K562 (cell line): Measurements from ENCODE around the gene SMIM36. TPM values are rescaled to one million over a fixed set of nuclear protein-coding genes. Genes with fewer than 3 reads are reported as not detected.

Experiments
- ATAC-seq: fragments of 200-7000 bp; cut with Tn5 transposase; 3 replicates; pipeline ENCODE4 v1.9.1; 2020; ENCODE audit warnings: moderate library complexity
- BruUV-seq: library from RNA; stranded (reverse); fragments of 400-500 nt; replicated peaks from 2 replicates; lab custom pipeline; 2021; lab: Mats Ljungman, UMichigan
- CTCF ChIA-PET: fragments of 300-600 bp; formaldehyde crosslinking; extraction: SDS; loops from one replicate; lab custom pipeline; 2021; ENCODE audit warnings: low intra/inter-chr PET ratio; lab: Yijun Ruan, JAX
- POLR2A ChIA-PET: fragments of 300-600, 350-650 bp; sonication (Branson Sonifier 250); formaldehyde crosslinking; extraction: SDS; loops from one replicate; lab custom pipeline; 2021; ENCODE audit warnings: antibody characterized with exemption, inconsistent platforms; lab: Yijun Ruan, JAX
- DNase-seq, 4 experiments: peaks; one replicate each; pipeline versions ENCODE4 v3.0.0 to v3.0.0-alpha.2; 2011 to 2018; ENCODE audit warnings: low spot score in 3 of 4, mixed read lengths in 3 of 4; ENCODE audit errors: extremely low read depth in 1 of 4
- FAIRE-seq: peaks from 2 replicates; lab custom pipeline; 2011; peaks lifted over from hg19 to GRCh38; lab: Jason Lieb, UNC
- H2AFZ ChIP-seq: 2 replicates; pipeline ENCODE4 v1.6.0; 2011; ENCODE audit warnings: low read depth, low read length, control low read depth, inconsistent platforms
- H3K27ac ChIP-seq: fragments of 200-600 bp; 3 replicates; pipeline ENCODE4 v1.8.0; 2011; ENCODE audit warnings: low read depth, mild to moderate bottlenecking, control low read depth, inconsistent platforms, low read length, moderate library complexity, mixed read lengths; ENCODE audit errors: extremely low read depth
- H3K27me3 ChIP-seq, 2 experiments: fragments of 300-600 bp in 1 of 2; 2 replicates in 1 of 2; 3 replicates in 1 of 2; pipeline versions ENCODE4 v1.6.0 to v1.8.0; 2011; ENCODE audit warnings: inconsistent platforms in 2 of 2, low read length in 2 of 2, mild to moderate bottlenecking in 1 of 2, mixed read lengths in 1 of 2, moderate library complexity in 1 of 2; ENCODE audit not compliant: control insufficient read depth in 2 of 2, insufficient read depth in 2 of 2
- H3K36me3 ChIP-seq: fragments of 300-600 bp; 3 replicates; pipeline ENCODE4 v1.8.0; 2011; ENCODE audit warnings: mild to moderate bottlenecking, low read length, inconsistent platforms; ENCODE audit not compliant: control insufficient read depth, insufficient read depth
- H3K4me1 ChIP-seq, 2 experiments: fragments of 200-600 bp in 1 of 2; replicated peaks in 1 of 2; 2 replicates in 1 of 2; 3 replicates in 1 of 2; pipeline versions ENCODE4 v1.5.1 to v1.8.0; 2011; ENCODE audit warnings: inconsistent platforms in 2 of 2, low read length in 2 of 2, mild to moderate bottlenecking in 1 of 2, mixed read lengths in 1 of 2, moderate library complexity in 1 of 2; ENCODE audit not compliant: control insufficient read depth in 2 of 2, insufficient read depth in 2 of 2
- H3K4me2 ChIP-seq: 2 replicates; pipeline ENCODE4 v1.6.1; 2011; ENCODE audit warnings: low read length, control low read depth, inconsistent platforms, mixed read lengths; ENCODE audit not compliant: insufficient read depth
- H3K4me3 ChIP-seq: fragments of 200-600 bp; sonication (generic), shearing (Covaris generic); 2 replicates; pipeline ENCODE4 v1.5.1; 2016; ENCODE audit warnings: control low read depth, inconsistent platforms
- H3K79me2 ChIP-seq: fragments of 200-600 bp; 3 replicates; pipeline ENCODE4 v1.8.0; 2011; ENCODE audit warnings: low read length, inconsistent platforms; ENCODE audit not compliant: control insufficient read depth, insufficient read depth
- H3K9ac ChIP-seq, 2 experiments: 2 replicates each; pipeline versions ENCODE4 v1.6.0 to v1.6.1; 2011; ENCODE audit warnings: low read depth in 2 of 2, low read length in 2 of 2, control low read depth in 1 of 2, inconsistent platforms in 1 of 2, mild to moderate bottlenecking in 1 of 2, mixed read lengths in 1 of 2; ENCODE audit not compliant: insufficient read depth in 1 of 2
- H3K9me1 ChIP-seq: one replicate; pipeline ENCODE4 v1.6.0; 2011; ENCODE audit warnings: inconsistent platforms, mild to moderate bottlenecking, low read length, moderate library complexity; ENCODE audit not compliant: control insufficient read depth, insufficient read depth
- H3K9me3 ChIP-seq: replicated peaks from 2 replicates; pipeline ENCODE4 v1.5.1; 2011; ENCODE audit warnings: low read depth, low read length, inconsistent platforms; ENCODE audit not compliant: control insufficient read depth, insufficient read depth
- H4K20me1 ChIP-seq: replicated peaks from 2 replicates; pipeline ENCODE4 v1.6.1; 2011; ENCODE audit warnings: low read length, inconsistent platforms, mixed read lengths; ENCODE audit not compliant: control insufficient read depth, insufficient read depth
- KAT8 ChIP-seq: fragments of 450-650 bp; IDR thresholded peaks from 2 replicates; pipeline ENCODE4 v1.6.1; 2016; ENCODE audit warnings: low read depth, mild to moderate bottlenecking
- POLR3G ChIP-seq: IDR thresholded peaks from 2 replicates; pipeline ENCODE4 v1.6.1; 2011; ENCODE audit not compliant: insufficient read length, insufficient replicate concordance; ENCODE audit errors: extremely low read depth
- SMAD3 ChIP-seq: fragments of 450-650 bp; formaldehyde crosslinking; conservative IDR thresholded peaks from 2 replicates; pipeline ENCODE4 v1.4.0; 2020; ENCODE audit warnings: mild to moderate bottlenecking
- WGBS: fragments of 100-300 bp; shearing (Covaris generic); methylation state at CpG from one replicate; pipeline ENCODE4 v1.1.6; 2016; ENCODE audit warnings: low coverage, mixed read lengths; ENCODE audit not compliant: insufficient coverage; ENCODE audit errors: missing lambda C conversion rate; 5-methylcytosine and 5-hydroxymethylcytosine counted together
- in situ Hi-C: fragments of 300-500 bp; cut with MboI; formaldehyde crosslinking; loops from 4 replicates; pipeline ENCODE4 v1.15.0; 2018; ENCODE audit warnings: inconsistent platforms, mixed read lengths
- intact Hi-C: fragments of 100-400 bp; cut with micrococcal nuclease; formaldehyde crosslinking; loops from 2 replicates; pipeline ENCODE4 v1.14.2; 2022
- polyA plus RNA-seq, 8 experiments: library from polyadenylated mRNA; depleted of rRNA in 4 of 8; stranded (reverse) in 5 of 8; unstranded in 3 of 8; fragments of >200 nt; fragmentation: Nextera tagmentation in 2 of 8; fragmentation: Illumina TruSeq in 1 of 8; extraction: Ambion mirVana in 2 of 8; extraction: Trizol in 1 of 8; gene quantifications; 2 replicates each; pipeline versions ENCODE4 v1.2.1 to v1.2.3, GENCODE V29; 2011 to 2014; ENCODE audit warnings: inconsistent platforms in 1 of 8, missing spikeins in 1 of 8
- total RNA-seq, 7 experiments: library from RNA; depleted of rRNA in 6 of 7; stranded (reverse); fragments of >200 nt in 6 of 7; fragmentation: Illumina TruSeq in 2 of 7; extraction: Trizol in 2 of 7; gene quantifications; 2 replicates each; pipeline versions ENCODE4 v1.2.1 to v1.2.3, GENCODE V29; 2011 to 2021; ENCODE audit warnings: low replicate concordance in 1 of 7
- TF ChIP-seq, protein P1 (sequence below), 2 experiments: fragments of 450-650 bp; IDR thresholded peaks; 2 replicates each; pipeline ENCODE4 v1.6.1; 2018; ENCODE audit warnings: mild to moderate bottlenecking in 2 of 2, low read depth in 1 of 2; ENCODE audit not compliant: partially characterized antibody in 2 of 2
- TF ChIP-seq, protein P2 (sequence below): IDR thresholded peaks from 2 replicates; pipeline ENCODE4 v1.6.1; 2011; ENCODE audit not compliant: insufficient read length; ENCODE audit errors: extremely low read depth

Gene SMIM36
- total and polyA plus RNA-seq, 9 of the 15 experiments (the other 6 are each of a cell fraction or from before 2014, with no cell fraction given): not detected

DNA sequence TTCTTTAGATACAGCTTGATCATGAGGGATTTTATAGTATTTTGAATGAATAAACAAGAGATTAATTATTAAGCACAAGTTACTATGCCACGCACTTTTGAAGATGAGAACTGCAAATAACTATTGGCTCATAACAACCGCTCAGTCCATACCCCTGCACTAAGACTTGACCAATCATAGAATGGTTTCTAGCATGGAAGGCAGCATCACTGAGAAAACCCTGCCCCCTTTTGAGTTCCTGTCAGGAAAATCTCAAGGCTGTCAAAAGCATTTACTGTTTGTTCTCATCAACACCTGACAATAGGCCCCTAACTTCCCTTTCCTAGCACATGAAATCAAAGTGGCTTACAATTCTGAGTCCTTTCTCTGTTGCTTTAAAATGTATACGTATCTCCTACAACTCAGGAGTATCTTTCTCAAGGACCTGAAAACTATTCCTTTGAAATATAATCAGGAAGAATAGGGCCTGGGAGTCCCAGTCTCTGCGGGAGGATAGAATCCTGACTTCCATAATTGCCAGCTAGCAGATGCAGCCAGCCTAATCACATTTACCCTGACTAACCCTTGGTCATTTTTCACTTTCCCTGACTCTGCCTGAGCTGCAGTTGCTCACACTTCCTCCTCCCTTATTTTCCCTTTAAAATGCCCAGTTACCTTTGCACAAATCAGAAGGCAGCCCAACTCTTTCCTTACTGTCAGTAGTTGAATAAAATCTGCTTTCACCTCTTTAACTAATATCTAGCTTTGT is 80.5 kb downstream of the SMIM36 start:
- H3K9me3 ChIP-seq: no peaks in the 10 kb centered on the region
- no peaks in the 10 kb centered on the region for H3K36me3 ChIP-seq
- no peak overlapping the region for H3K4me2 ChIP-seq
- H4K20me1 ChIP-seq: no peaks in the 10 kb centered on the region
- no TSS peak for BruUV-seq
- ChIA-PET CTCF (no interaction called here), POLR2A (interaction anchor here (0.7 to 1.3 kb wide), 2 partner anchors 10 to 16 kb away, joined by 3 to 4 read pairs; no protein-coding TSS in a partner anchor)
- H2AFZ ChIP-seq: peak overlapping the region; percentile 44; the same call in 1 of the 2 replicates
- ATAC-seq: 0 out of 3 replicates have a peak, but pooled peaks have one; percentile 29
- WGBS: 71% methylated on average over 4 of the region's 4 CpGs
- TF ChIP-seq POLR3G: no peak
- TF ChIP-seq, protein P1, sequence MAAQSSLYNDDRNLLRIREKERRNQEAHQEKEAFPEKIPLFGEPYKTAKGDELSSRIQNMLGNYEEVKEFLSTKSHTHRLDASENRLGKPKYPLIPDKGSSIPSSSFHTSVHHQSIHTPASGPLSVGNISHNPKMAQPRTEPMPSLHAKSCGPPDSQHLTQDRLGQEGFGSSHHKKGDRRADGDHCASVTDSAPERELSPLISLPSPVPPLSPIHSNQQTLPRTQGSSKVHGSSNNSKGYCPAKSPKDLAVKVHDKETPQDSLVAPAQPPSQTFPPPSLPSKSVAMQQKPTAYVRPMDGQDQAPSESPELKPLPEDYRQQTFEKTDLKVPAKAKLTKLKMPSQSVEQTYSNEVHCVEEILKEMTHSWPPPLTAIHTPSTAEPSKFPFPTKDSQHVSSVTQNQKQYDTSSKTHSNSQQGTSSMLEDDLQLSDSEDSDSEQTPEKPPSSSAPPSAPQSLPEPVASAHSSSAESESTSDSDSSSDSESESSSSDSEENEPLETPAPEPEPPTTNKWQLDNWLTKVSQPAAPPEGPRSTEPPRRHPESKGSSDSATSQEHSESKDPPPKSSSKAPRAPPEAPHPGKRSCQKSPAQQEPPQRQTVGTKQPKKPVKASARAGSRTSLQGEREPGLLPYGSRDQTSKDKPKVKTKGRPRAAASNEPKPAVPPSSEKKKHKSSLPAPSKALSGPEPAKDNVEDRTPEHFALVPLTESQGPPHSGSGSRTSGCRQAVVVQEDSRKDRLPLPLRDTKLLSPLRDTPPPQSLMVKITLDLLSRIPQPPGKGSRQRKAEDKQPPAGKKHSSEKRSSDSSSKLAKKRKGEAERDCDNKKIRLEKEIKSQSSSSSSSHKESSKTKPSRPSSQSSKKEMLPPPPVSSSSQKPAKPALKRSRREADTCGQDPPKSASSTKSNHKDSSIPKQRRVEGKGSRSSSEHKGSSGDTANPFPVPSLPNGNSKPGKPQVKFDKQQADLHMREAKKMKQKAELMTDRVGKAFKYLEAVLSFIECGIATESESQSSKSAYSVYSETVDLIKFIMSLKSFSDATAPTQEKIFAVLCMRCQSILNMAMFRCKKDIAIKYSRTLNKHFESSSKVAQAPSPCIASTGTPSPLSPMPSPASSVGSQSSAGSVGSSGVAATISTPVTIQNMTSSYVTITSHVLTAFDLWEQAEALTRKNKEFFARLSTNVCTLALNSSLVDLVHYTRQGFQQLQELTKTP (IDR thresholded peaks at IDR 0.05; ENCODE audit: low read depth in 1 of 2, partially characterized antibody in 2 of 2): peak in 1 of 2 experiments; percentile 27
- no peak for TF ChIP-seq SMAD3 (CRISPR knock-in tag)
- no peak for TF ChIP-seq KAT8
- TF ChIP-seq, protein P2, sequence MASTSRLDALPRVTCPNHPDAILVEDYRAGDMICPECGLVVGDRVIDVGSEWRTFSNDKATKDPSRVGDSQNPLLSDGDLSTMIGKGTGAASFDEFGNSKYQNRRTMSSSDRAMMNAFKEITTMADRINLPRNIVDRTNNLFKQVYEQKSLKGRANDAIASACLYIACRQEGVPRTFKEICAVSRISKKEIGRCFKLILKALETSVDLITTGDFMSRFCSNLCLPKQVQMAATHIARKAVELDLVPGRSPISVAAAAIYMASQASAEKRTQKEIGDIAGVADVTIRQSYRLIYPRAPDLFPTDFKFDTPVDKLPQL: no peak
- H3K27me3 ChIP-seq: peaks cover 0 to 4% of the 10 kb centered on the region in 2 experiments; a peak in 1 of 5 replicates
- DNase-seq: no peak
- no peak overlapping the region for H3K9ac ChIP-seq
- H3K79me2 ChIP-seq: no peaks in the 10 kb centered on the region
- no peaks in the 10 kb centered on the region for H3K9me1 ChIP-seq
- in situ Hi-C loops (no loop called here), intact Hi-C loops (no loop called here)
- no peak overlapping the region for H3K4me3 ChIP-seq
- no peak for FAIRE-seq
- H3K27ac ChIP-seq: no peak overlapping the region
- H3K4me1 ChIP-seq: peaks cover 0 to 14% of the 10 kb centered on the region in 2 experiments; a peak in 4 of 5 replicates
